Measurements from ENCODE around the gene SCD.

GRCh38 chr10:100374200-100374655 is 27.2 kb downstream of the SCD start:
- TF ChIP-seq EZH2 (IDR thresholded peaks at IDR 0.05): no peak
- no peak for TF ChIP-seq POLR2AphosphoS5 (IDR thresholded peaks at IDR 0.05; ENCODE audit: borderline replicate concordance, low read depth, low read length)
